SU-DHL-6 (cell line): ENCODE results near the gene CACNG1.

Experiments
- H2AFZ ChIP-seq: fragments of 200-600 bp; sonication (generic); 2 replicates; pipeline ENCODE4 v1.6.1; 2014; ENCODE audit warnings: low read depth, mild to moderate bottlenecking, moderate library complexity, mixed read lengths, antibody characterized with exemption, low read length; ENCODE audit not compliant: severe bottlenecking
- H3F3A ChIP-seq: fragments of 200-600 bp; shearing (Covaris generic); 2 replicates; pipeline ENCODE4 v1.6.0; 2016; ENCODE audit warnings: antibody characterized with exemption, mild to moderate bottlenecking; ENCODE audit not compliant: insufficient read depth
- H3K27ac ChIP-seq: fragments of 200-600 bp; sonication (generic); 2 replicates; pipeline ENCODE4 v1.5.1; 2016; ENCODE audit warnings: low read depth, mild to moderate bottlenecking, low read length, moderate library complexity, mixed read lengths
- H3K27me3 ChIP-seq: fragments of 200-600 bp; sonication (generic), shearing (Covaris generic); 2 replicates; pipeline ENCODE4 v1.6.0; 2014; ENCODE audit warnings: mild to moderate bottlenecking, low read length
- H3K36me3 ChIP-seq: fragments of 200-600 bp; sonication (generic); 2 replicates; pipeline ENCODE4 v1.6.1; 2014; ENCODE audit warnings: mild to moderate bottlenecking, low read length, mixed read lengths
- H3K4me2 ChIP-seq: fragments of 300-600, 200-600 bp; shearing (Covaris generic), sonication (generic); 2 replicates; pipeline ENCODE4 v1.6.0; 2014; ENCODE audit warnings: low read length, low read depth, mild to moderate bottlenecking; ENCODE audit not compliant: poor library complexity, severe bottlenecking
- H3K4me3 ChIP-seq: fragments of 200-600 bp; sonication (generic); 2 replicates; pipeline ENCODE4 v1.5.1; 2014; ENCODE audit warnings: antibody characterized with exemption, low read length, mild to moderate bottlenecking, mixed read lengths; ENCODE audit not compliant: insufficient read depth, poor library complexity, severe bottlenecking
- H3K79me2 ChIP-seq: fragments of 200-600 bp; sonication (generic); 2 replicates; pipeline ENCODE4 v1.6.1; 2014; ENCODE audit warnings: mild to moderate bottlenecking, low read length, moderate library complexity; ENCODE audit not compliant: insufficient read depth
- H3K9ac ChIP-seq: fragments of 200-600 bp; sonication (generic); 2 replicates; pipeline ENCODE4 v1.7.0; 2014; ENCODE audit warnings: mild to moderate bottlenecking, low read length
- H3K9me2 ChIP-seq: fragments of 200-600 bp; sonication (generic); replicated peaks from 2 replicates; pipeline ENCODE4 v1.6.1; 2014; ENCODE audit warnings: low read length; ENCODE audit not compliant: insufficient read depth
- H3K9me3 ChIP-seq: fragments of 200-600 bp; sonication (generic); 2 replicates; pipeline ENCODE4 v1.6.1; 2014; ENCODE audit warnings: low read length, mixed read lengths; ENCODE audit not compliant: insufficient read depth
- H4K20me1 ChIP-seq: fragments of 200-600 bp; sonication (generic); 2 replicates; pipeline ENCODE4 v1.6.1; 2014; ENCODE audit warnings: low read depth, mild to moderate bottlenecking, antibody characterized with exemption, low read length, moderate library complexity, mixed read lengths
- CTCF ChIP-seq: fragments of 200-600 bp; sonication (generic); IDR thresholded peaks from one replicate; pipeline ENCODE4 v1.5.1; 2017; ENCODE audit warnings: antibody characterized with exemption, mild to moderate bottlenecking, low read length, moderate library complexity; ENCODE audit not compliant: insufficient read depth, poor library complexity, severe bottlenecking
- EZH2phosphoT487 ChIP-seq: fragments of 200-600 bp; sonication (generic), shearing (Covaris generic); conservative IDR thresholded peaks from 2 replicates; pipeline ENCODE4 v1.6.1; 2018; ENCODE audit warnings: mild to moderate bottlenecking, antibody characterized with exemption, low read length, moderate library complexity, mixed read lengths

The CACNG1 gene

DNA sequence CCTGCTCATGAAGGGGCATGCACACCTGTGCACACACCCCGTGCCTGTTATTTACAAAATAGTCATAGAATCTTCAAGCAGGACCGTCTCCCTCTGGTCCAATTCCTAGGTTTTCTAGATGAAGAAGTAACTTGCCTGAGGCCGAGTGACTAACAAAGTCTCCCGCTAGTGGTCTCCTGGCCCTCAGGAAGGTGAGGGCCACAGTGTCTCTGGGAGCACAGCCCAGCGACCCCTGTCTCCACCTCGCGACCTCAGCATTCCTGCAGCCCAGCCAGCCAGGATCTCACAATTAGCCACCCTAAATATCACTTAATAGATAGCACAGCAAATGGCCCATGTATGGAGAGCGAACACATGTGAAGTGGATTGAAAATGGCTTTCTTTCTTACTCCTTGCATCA, 30.5 kb upstream of the CACNG1 start:
- H3K36me3 ChIP-seq, result no peaks in the 10 kb centered on the region
- no peaks in the 10 kb centered on the region for H3K27me3 ChIP-seq
- no peaks in the 10 kb centered on the region for H3F3A ChIP-seq
- H3K4me3 ChIP-seq, result no peak overlapping the region
- no peak overlapping the region for H3K4me2 ChIP-seq
- no peak overlapping the region for H3K9ac ChIP-seq
- H3K79me2 ChIP-seq, result no peaks in the 10 kb centered on the region
- TF ChIP-seq EZH2phosphoT487, result no peak
- TF ChIP-seq CTCF, result no peak
- no peaks in the 10 kb centered on the region for H3K9me2 ChIP-seq
- H3K9me3 ChIP-seq, result no peaks in the 10 kb centered on the region
- no peak overlapping the region for H2AFZ ChIP-seq
- no peaks in the 10 kb centered on the region for H4K20me1 ChIP-seq
- no peak overlapping the region for H3K27ac ChIP-seq

GRCh38 chr17:67015001-67015400, 29.4 kb upstream of the CACNG1 start:
- H3K9me2 ChIP-seq, result no peaks in the 10 kb centered on the region
- no peaks in the 10 kb centered on the region for H3K79me2 ChIP-seq
- no peaks in the 10 kb centered on the region for H3K27me3 ChIP-seq
- H3K9ac ChIP-seq, result no peak overlapping the region
- H3K36me3 ChIP-seq, result no peaks in the 10 kb centered on the region
- H3K9me3 ChIP-seq, result no peaks in the 10 kb centered on the region
- H3K27ac ChIP-seq, result no peak overlapping the region
- H2AFZ ChIP-seq, result no peak overlapping the region
- no peaks in the 10 kb centered on the region for H4K20me1 ChIP-seq
- H3K4me2 ChIP-seq, result no peak overlapping the region
- no peaks in the 10 kb centered on the region for H3F3A ChIP-seq
- H3K4me3 ChIP-seq, result no peak overlapping the region
- no peak for TF ChIP-seq EZH2phosphoT487
- no peak for TF ChIP-seq CTCF

DNA sequence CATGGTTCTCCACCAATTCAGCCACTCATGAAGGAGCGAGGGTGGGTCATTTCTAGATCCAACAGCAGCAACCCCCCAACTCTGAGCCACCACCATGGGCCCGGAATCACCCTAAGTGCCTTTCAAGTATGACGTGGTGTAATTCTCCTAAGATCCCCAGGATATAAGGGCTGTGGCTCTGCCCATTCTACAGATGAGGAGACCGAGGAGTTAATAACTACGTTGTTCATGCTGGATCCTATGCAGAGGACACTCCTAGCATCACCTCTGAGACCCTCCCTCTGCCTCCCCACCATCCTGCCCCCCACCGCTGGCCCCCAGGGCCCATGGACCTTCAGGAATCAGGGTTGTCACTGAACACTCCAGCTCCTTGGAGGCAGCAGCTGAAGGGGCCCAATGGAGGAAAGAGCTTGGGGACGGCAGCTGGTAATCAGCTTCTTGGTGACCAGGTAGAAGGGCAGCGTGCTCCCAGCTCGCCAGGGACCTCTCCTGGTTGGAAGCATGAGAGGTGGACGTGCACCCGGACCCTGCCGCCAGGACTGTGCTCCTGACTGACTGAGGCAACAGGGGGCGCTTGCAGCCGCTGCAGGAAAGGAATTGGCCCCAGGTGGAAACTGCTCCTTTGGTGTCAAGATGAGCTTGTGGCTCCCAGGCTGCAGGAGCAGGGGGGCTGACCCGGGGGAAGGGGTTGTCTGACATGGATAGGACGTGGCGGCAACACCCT, 28.2 kb upstream of the CACNG1 start:
- Histone ChIP-seq H3K27me3 (no peaks in the 10 kb centered on the region), H3K4me2 (no peak overlapping the region), H3K4me3 (no peak overlapping the region), H3K9me2 (no peaks in the 10 kb centered on the region), H2AFZ (no peak overlapping the region), H3K9ac (no peak overlapping the region), H3K27ac (no peak overlapping the region), H3K79me2 (no peaks in the 10 kb centered on the region), H3K36me3 (no peaks in the 10 kb centered on the region), H4K20me1 (no peaks in the 10 kb centered on the region), H3K9me3 (no peaks in the 10 kb centered on the region), H3F3A (no peaks in the 10 kb centered on the region)
- no peak for TF ChIP-seq EZH2phosphoT487
- no peak for TF ChIP-seq CTCF
